HepG2 (cell line): ENCODE data around the gene MAN2A2. TPM values are rescaled to one million over a fixed set of nuclear protein-coding genes. Genes with fewer than 3 reads are reported as not detected.
A peak's percentile ranks its signal among the peaks of the same experiment; 100 is the strongest.

Experiments used
- ARHGAP35 ChIP-seq: sonication (generic); formaldehyde crosslinking; IDR thresholded peaks from 2 replicates; pipeline ENCODE4 v1.9.0; 2022; ENCODE audit warnings: mild to moderate bottlenecking, inconsistent platforms, moderate library complexity, missing genetic modification reagents, borderline replicate concordance
- CHCHD3 ChIP-seq: sonication (generic); formaldehyde crosslinking; IDR thresholded peaks from 2 replicates; pipeline ENCODE4 v1.8.0; 2022; ENCODE audit warnings: mild to moderate bottlenecking, missing genetic modification reagents, moderate library complexity
- HDAC6 ChIP-seq: fragments of 200-600 bp; sonication (generic); IDR thresholded peaks from 2 replicates; pipeline ENCODE4 v1.7.0; 2017; ENCODE audit warnings: mild to moderate bottlenecking, antibody characterized with exemption, low read length, low read depth
- NCOA1 ChIP-seq: sonication (generic); formaldehyde crosslinking; IDR thresholded peaks from 2 replicates; pipeline ENCODE4 v1.9.0; 2021; ENCODE audit warnings: missing genetic modification reagents
- NFKB2 ChIP-seq: sonication (generic); formaldehyde crosslinking; IDR thresholded peaks from 2 replicates; pipeline ENCODE4 v1.4.0; 2020; ENCODE audit warnings: missing genetic modification reagents, borderline replicate concordance
- PAF1 ChIP-seq: IDR thresholded peaks from 2 replicates; pipeline ENCODE4 v1.6.1; 2016; ENCODE audit warnings: missing genetic modification reagents, missing compliant biosample characterization
- PAWR ChIP-seq: sonication (generic); formaldehyde crosslinking; IDR thresholded peaks from 2 replicates; pipeline ENCODE4 v1.4.0; 2020; ENCODE audit warnings: missing genetic modification reagents, mild to moderate bottlenecking, borderline replicate concordance
- PITX1 ChIP-seq: sonication (generic); formaldehyde crosslinking; IDR thresholded peaks from 2 replicates; pipeline ENCODE4 v1.5.1; 2020; ENCODE audit warnings: mild to moderate bottlenecking, missing genetic modification reagents
- THYN1 ChIP-seq: sonication (generic); formaldehyde crosslinking; IDR thresholded peaks from 2 replicates; pipeline ENCODE4 v1.8.1; 2023; ENCODE audit warnings: low read depth, mild to moderate bottlenecking, moderate library complexity, missing genetic modification reagents, borderline replicate concordance
- TOE1 ChIP-seq: sonication (generic); formaldehyde crosslinking; IDR thresholded peaks from 2 replicates; pipeline ENCODE4 v1.4.0; 2020; ENCODE audit warnings: mild to moderate bottlenecking, missing genetic modification reagents
- ZBTB20 ChIP-seq: sonication (generic); formaldehyde crosslinking; IDR thresholded peaks from 2 replicates; pipeline ENCODE4 v1.8.1; 2023; ENCODE audit warnings: missing genetic modification reagents, low read depth, mild to moderate bottlenecking, borderline replicate concordance
- ZNF333 ChIP-seq: sonication (generic); formaldehyde crosslinking; IDR thresholded peaks from 2 replicates; pipeline ENCODE4 v1.4.0; 2020; ENCODE audit warnings: mild to moderate bottlenecking, missing genetic modification reagents, borderline replicate concordance
- ZNF556 ChIP-seq: sonication (generic); formaldehyde crosslinking; IDR thresholded peaks from 2 replicates; pipeline ENCODE4 v1.4.0; 2020; ENCODE audit warnings: mild to moderate bottlenecking, missing genetic modification reagents, borderline replicate concordance
- ZNF607 ChIP-seq: sonication (generic); formaldehyde crosslinking; IDR thresholded peaks from 2 replicates; pipeline ENCODE4 v1.5.1; 2020; ENCODE audit warnings: missing genetic modification reagents, mild to moderate bottlenecking, borderline replicate concordance
- ZNF616 ChIP-seq: sonication (generic); formaldehyde crosslinking; IDR thresholded peaks from 2 replicates; pipeline ENCODE4 v1.5.0; 2020; ENCODE audit warnings: low read depth, mild to moderate bottlenecking, missing genetic modification reagents
- ZNF652 ChIP-seq: IDR thresholded peaks from 2 replicates; pipeline ENCODE4 v1.6.1; 2016; ENCODE audit warnings: low read depth, borderline replicate concordance
- ZNF75D ChIP-seq: sonication (generic); formaldehyde crosslinking; IDR thresholded peaks from 2 replicates; pipeline ENCODE4 v1.8.1; 2023; ENCODE audit warnings: missing genetic modification reagents, mild to moderate bottlenecking, borderline replicate concordance
- polyA plus RNA-seq, 8 experiments: library from polyadenylated mRNA; depleted of rRNA in 3 of 8; stranded (reverse) in 7 of 8; unstranded in 1 of 8; fragments of >200 nt; fragmentation: Illumina TruSeq in 4 of 8; extraction: Trizol in 4 of 8; gene quantifications; 2 replicates each; pipeline versions ENCODE4 v1.2.1 to v1.2.3, GENCODE V29; 2011 to 2016; ENCODE audit warnings: low read depth in 4 of 8, missing spikeins in 1 of 8, mixed read lengths in 1 of 8; ENCODE audit not compliant: insufficient read depth in 1 of 8
- total RNA-seq, 5 experiments: library from RNA; depleted of rRNA; stranded (reverse); fragments of >200 nt; fragmentation: Illumina TruSeq; extraction: Trizol; gene quantifications; 2 replicates each; pipeline ENCODE4 v1.2.3, GENCODE V29; 2016; ENCODE audit warnings: low read depth in 1 of 5
- TF ChIP-seq, protein P1 (sequence below): sonication (generic); formaldehyde crosslinking; IDR thresholded peaks from 2 replicates; pipeline ENCODE4 v1.4.0; 2020; ENCODE audit warnings: mild to moderate bottlenecking, missing genetic modification reagents
- TF ChIP-seq, protein P2 (sequence below): sonication (generic); formaldehyde crosslinking; IDR thresholded peaks from 2 replicates; pipeline ENCODE4 v1.4.0; 2020; ENCODE audit warnings: missing genetic modification reagents, low read depth, mild to moderate bottlenecking, borderline replicate concordance
- TF ChIP-seq, protein P3 (sequence below): sonication (generic); formaldehyde crosslinking; IDR thresholded peaks from 2 replicates; pipeline ENCODE4 v1.5.0; 2020; ENCODE audit warnings: mild to moderate bottlenecking, missing genetic modification reagents

MAN2A2 gene
- total and polyA plus RNA-seq, 2 of the 13 experiments (the other 11 are each of a cell fraction or from before 2014, with no cell fraction given) = 17.5 to 51.5 TPM

DNA sequence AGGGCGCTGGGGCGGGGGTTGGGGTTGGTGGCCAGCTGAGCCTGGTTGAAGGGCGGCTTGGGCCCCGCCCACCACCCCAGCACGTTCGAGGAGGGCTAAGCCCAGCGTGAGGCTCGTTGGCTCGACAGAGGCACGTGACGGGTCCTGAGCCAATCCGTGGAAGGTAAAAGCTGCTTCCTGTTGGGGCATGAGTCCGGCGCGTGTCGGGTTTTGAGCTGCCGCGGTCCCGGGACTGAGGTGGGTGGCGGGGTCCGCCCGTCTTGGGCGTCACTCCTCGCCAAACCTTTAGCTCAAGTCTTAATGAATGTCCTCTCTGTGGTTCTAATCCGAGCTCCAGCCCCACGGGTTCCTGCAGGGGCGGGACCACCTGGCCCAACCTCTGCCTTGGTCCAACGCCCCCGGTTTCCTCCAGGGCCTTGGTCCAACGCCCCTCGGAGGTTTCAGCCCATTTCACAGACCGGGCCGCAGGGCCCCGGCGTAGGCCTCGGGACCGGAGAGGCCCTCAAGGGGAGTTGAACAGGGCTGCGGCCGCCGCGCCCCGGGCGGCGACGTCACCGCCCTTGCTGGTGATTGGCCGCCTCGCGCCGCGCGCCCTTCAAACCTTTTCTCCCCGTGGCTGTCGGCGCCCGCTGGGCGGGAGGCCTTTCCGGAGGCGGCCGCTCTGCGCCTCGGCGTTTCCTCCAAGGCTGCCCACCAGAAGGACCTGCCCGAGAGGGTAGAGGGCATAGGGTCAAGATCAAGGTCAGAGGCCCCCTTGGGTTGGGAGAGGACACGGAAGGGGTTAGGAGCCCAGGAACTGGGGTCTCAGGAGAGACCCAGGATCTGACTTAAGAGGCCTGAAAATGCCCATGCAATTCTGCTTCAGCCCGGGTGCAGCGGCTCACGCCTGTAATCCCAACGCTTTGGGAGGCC lies 51.9 kb downstream of the MAN2A2 start, which contains the start of gene RCCD1 (continued):
- TF ChIP-seq, protein P1, sequence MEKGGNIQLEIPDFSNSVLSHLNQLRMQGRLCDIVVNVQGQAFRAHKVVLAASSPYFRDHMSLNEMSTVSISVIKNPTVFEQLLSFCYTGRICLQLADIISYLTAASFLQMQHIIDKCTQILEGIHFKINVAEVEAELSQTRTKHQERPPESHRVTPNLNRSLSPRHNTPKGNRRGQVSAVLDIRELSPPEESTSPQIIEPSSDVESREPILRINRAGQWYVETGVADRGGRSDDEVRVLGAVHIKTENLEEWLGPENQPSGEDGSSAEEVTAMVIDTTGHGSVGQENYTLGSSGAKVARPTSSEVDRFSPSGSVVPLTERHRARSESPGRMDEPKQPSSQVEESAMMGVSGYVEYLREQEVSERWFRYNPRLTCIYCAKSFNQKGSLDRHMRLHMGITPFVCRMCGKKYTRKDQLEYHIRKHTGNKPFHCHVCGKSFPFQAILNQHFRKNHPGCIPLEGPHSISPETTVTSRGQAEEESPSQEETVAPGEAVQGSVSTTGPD (CRISPR knock-in tag) = no peak
- TF ChIP-seq ZNF616 (peak; percentile 11; the same call in 1 of the 2 replicates), PAWR (CRISPR knock-in tag) (no peak), ZNF652 (CRISPR knock-in tag) (no peak), ZNF556 (CRISPR knock-in tag) (no peak), NFKB2 (peak; percentile 87; the same call in 1 of the 2 replicates), ARHGAP35 (no peak; the same call in 1 of the 2 replicates), ZNF333 (CRISPR knock-in tag) (no peak), ZNF75D (CRISPR knock-in tag) (peak; percentile 71; the same call in 1 of the 2 replicates), ZNF607 (CRISPR knock-in tag) (peak; percentile 88), CHCHD3 (CRISPR knock-in tag) (no peak), HDAC6 (no peak), THYN1 (CRISPR knock-in tag) (peak; percentile 71; the same call in 1 of the 2 replicates), PITX1 (CRISPR knock-in tag) (peak; percentile 62; the same call in 1 of the 2 replicates), NCOA1 (no peak), PAF1 (CRISPR knock-in tag) (0 out of 2 replicates have a peak, but pooled peaks have one; percentile 36), ZBTB20 (CRISPR knock-in tag) (peak; percentile 80; the same call in 1 of the 2 replicates), TOE1 (CRISPR knock-in tag) (no peak)
- TF ChIP-seq, protein P2, sequence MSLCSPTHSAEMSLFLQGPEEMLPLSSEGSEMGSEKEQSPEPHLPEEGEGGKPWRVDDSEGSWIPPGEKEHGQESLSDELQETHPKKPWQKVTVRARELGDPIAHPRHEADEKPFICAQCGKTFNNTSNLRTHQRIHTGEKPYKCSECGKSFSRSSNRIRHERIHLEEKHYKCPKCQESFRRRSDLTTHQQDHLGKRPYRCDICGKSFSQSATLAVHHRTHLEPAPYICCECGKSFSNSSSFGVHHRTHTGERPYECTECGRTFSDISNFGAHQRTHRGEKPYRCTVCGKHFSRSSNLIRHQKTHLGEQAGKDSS (CRISPR knock-in tag) = no peak; the same call in 1 of the 2 replicates
- TF ChIP-seq, protein P3, sequence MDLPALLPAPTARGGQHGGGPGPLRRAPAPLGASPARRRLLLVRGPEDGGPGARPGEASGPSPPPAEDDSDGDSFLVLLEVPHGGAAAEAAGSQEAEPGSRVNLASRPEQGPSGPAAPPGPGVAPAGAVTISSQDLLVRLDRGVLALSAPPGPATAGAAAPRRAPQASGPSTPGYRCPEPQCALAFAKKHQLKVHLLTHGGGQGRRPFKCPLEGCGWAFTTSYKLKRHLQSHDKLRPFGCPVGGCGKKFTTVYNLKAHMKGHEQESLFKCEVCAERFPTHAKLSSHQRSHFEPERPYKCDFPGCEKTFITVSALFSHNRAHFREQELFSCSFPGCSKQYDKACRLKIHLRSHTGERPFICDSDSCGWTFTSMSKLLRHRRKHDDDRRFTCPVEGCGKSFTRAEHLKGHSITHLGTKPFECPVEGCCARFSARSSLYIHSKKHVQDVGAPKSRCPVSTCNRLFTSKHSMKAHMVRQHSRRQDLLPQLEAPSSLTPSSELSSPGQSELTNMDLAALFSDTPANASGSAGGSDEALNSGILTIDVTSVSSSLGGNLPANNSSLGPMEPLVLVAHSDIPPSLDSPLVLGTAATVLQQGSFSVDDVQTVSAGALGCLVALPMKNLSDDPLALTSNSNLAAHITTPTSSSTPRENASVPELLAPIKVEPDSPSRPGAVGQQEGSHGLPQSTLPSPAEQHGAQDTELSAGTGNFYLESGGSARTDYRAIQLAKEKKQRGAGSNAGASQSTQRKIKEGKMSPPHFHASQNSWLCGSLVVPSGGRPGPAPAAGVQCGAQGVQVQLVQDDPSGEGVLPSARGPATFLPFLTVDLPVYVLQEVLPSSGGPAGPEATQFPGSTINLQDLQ (CRISPR knock-in tag) = no peak
